Endothelial cell of umbilical vein (primary cell): Measurements from ENCODE around the gene FBLN2. TPM values are rescaled to one million over a fixed set of nuclear protein-coding genes. Genes with fewer than 3 reads are reported as not detected.

ENCODE experiments used
- BruUV-seq: library from RNA; stranded (reverse); fragments of 400-500 nt; replicated peaks from 2 replicates; lab custom pipeline; 2021; lab: Mats Ljungman, UMichigan
- CTCF ChIA-PET: fragments of 300-600, 350-600 bp; sonication (Branson Sonifier 250); formaldehyde crosslinking; loops from one replicate; lab custom pipeline; 2021; ENCODE audit warnings: antibody characterized with exemption, inconsistent platforms; lab: Charles Lee
- POLR2A ChIA-PET: fragments of 300-600, 350-600 bp; sonication (Branson Sonifier 250); formaldehyde crosslinking; loops from one replicate; lab custom pipeline; 2021; ENCODE audit warnings: antibody characterized with exemption, inconsistent platforms; lab: Charles Lee
- DNase-seq: peaks from one replicate; pipeline ENCODE4 v3.0.0-alpha.2; 2011; ENCODE audit warnings: low read depth, low spot score
- FAIRE-seq: peaks from 2 replicates; lab custom pipeline; 2011; peaks lifted over from hg19 to GRCh38; lab: Jason Lieb, UNC
- H2AFZ ChIP-seq: 2 replicates; pipeline ENCODE4 v1.6.0; 2012; ENCODE audit warnings: low read depth, low read length, control low read depth, inconsistent platforms
- H3K27ac ChIP-seq: 2 replicates; pipeline ENCODE4 v1.5.1; 2011; ENCODE audit warnings: low read depth, mild to moderate bottlenecking, control low read depth, low read length, moderate library complexity; ENCODE audit not compliant: insufficient read depth
- H3K27me3 ChIP-seq, 2 experiments: 2 replicates each; pipeline versions ENCODE4 v1.6.0 to v1.6.1; 2011; ENCODE audit warnings: low read length in 2 of 2, mixed read lengths in 1 of 2; ENCODE audit not compliant: control insufficient read depth in 2 of 2, insufficient read depth in 2 of 2
- H3K36me3 ChIP-seq, 2 experiments: 2 replicates in 1 of 2; 3 replicates in 1 of 2; pipeline ENCODE4 v1.5.1; 2011; ENCODE audit warnings: low read length in 2 of 2, mild to moderate bottlenecking in 1 of 2, moderate library complexity in 1 of 2; ENCODE audit not compliant: control insufficient read depth in 2 of 2, insufficient read depth in 2 of 2; ENCODE audit errors: extremely low read depth in 1 of 2
- H3K4me1 ChIP-seq: 3 replicates; pipeline ENCODE4 v1.5.1; 2011; ENCODE audit warnings: mild to moderate bottlenecking, low read length; ENCODE audit not compliant: control insufficient read depth, insufficient read depth; ENCODE audit errors: extremely low read depth
- H3K4me2 ChIP-seq: 2 replicates; pipeline ENCODE4 v1.6.1; 2011; ENCODE audit warnings: low read length, control low read depth, mixed read lengths; ENCODE audit not compliant: insufficient read depth
- H3K4me3 ChIP-seq, 3 experiments: fragments of 200-600 bp in 1 of 3; sonication (generic), shearing (Covaris generic) in 1 of 3; replicated peaks in 1 of 3; 2 replicates each; pipeline ENCODE4 v1.5.1; 2011 to 2016; ENCODE audit warnings: control low read depth in 3 of 3, low read length in 3 of 3, mild to moderate bottlenecking in 2 of 3, inconsistent platforms in 1 of 3, low read depth in 1 of 3, moderate library complexity in 1 of 3; ENCODE audit not compliant: insufficient read depth in 1 of 3
- H3K79me2 ChIP-seq: 2 replicates; pipeline ENCODE4 v1.6.0; 2012; ENCODE audit warnings: low read length, inconsistent platforms; ENCODE audit not compliant: control insufficient read depth, insufficient read depth
- H3K9ac ChIP-seq: replicated peaks from 2 replicates; pipeline ENCODE3; 2011; ENCODE audit warnings: low read length, control low read depth; ENCODE audit not compliant: insufficient read depth; ENCODE audit errors: extremely low read depth
- H3K9me1 ChIP-seq: replicated peaks from 3 replicates; pipeline ENCODE4 v1.6.0; 2011; ENCODE audit warnings: mild to moderate bottlenecking, low read length; ENCODE audit not compliant: control insufficient read depth, insufficient read depth; ENCODE audit errors: extremely low read depth
- H3K9me3 ChIP-seq: replicated peaks from 2 replicates; pipeline ENCODE4 v1.5.1; 2012; ENCODE audit warnings: low read length, inconsistent platforms; ENCODE audit not compliant: control insufficient read depth, insufficient read depth
- H4K20me1 ChIP-seq: replicated peaks from 2 replicates; pipeline ENCODE3; 2011; ENCODE audit warnings: mild to moderate bottlenecking, low read length; ENCODE audit not compliant: control insufficient read depth, insufficient read depth; ENCODE audit errors: extremely low read depth
- CTCF ChIP-seq, 2 donors: IDR thresholded peaks; 1 replicate in 1 of 2; 2 replicates in 1 of 2; pipeline ENCODE4 v1.5.1; 2011; ENCODE audit warnings: low read length in 2 of 2, mild to moderate bottlenecking in 2 of 2, moderate library complexity in 2 of 2, control low read depth in 1 of 2, inconsistent platforms in 1 of 2, low read depth in 1 of 2; ENCODE audit not compliant: insufficient read depth in 1 of 2; ENCODE audit errors: extremely low read depth in 1 of 2
- EZH2 ChIP-seq: IDR thresholded peaks from 2 replicates; pipeline ENCODE4 v1.6.1; 2012; ENCODE audit warnings: borderline replicate concordance, low read depth, mild to moderate bottlenecking, moderate library complexity, low read length, inconsistent platforms; ENCODE audit not compliant: severe bottlenecking
- MAX ChIP-seq: IDR thresholded peaks from 2 replicates; pipeline ENCODE4 v1.6.1; 2011; ENCODE audit not compliant: insufficient read depth, insufficient read length
- dilution Hi-C: fragments of 300-500 bp; cut with MboI; formaldehyde crosslinking; loops from one replicate; pipeline ENCODE4 v1.15.0; 2019; ENCODE audit warnings: low sequenced_read_pairs; ENCODE audit not compliant: extremely low pct_ligation_motif_present
- intact Hi-C: fragments of 100-400 bp; cut with micrococcal nuclease; formaldehyde crosslinking; loops from one replicate; pipeline ENCODE4 v1.10.0; 2022
- polyA plus RNA-seq, 4 experiments: library from polyadenylated mRNA; depleted of rRNA in 3 of 4; stranded (reverse) in 3 of 4; unstranded in 1 of 4; fragments of >200 nt; gene quantifications; 2 replicates each; pipeline versions ENCODE4 v1.2.1 to v1.2.3, GENCODE V29; 2011 to 2012; ENCODE audit warnings: missing spikeins in 1 of 4
- total RNA-seq: library from RNA; stranded (reverse); gene quantifications from 2 replicates; pipeline ENCODE4 v1.2.3, GENCODE V29; 2021

The FBLN2 gene
- total and polyA plus RNA-seq, 2 donors (not counting 3 experiments of a cell fraction or from before 2014, with no cell fraction given) = 1.4 to 1.9 TPM

- Histone ChIP-seq H3K27me3 (no peaks in the 10 kb centered on the region), H3K4me3 (no peak overlapping the region), H3K4me2 (no peak overlapping the region), H3K79me2 (no peaks in the 10 kb centered on the region), H3K9me1 (no peaks in the 10 kb centered on the region), H3K9ac (no peak overlapping the region), H4K20me1 (no peaks in the 10 kb centered on the region), H3K9me3 (no peaks in the 10 kb centered on the region), H3K4me1 (no peaks in the 10 kb centered on the region), H3K36me3 (no peaks in the 10 kb centered on the region), H2AFZ (no peak overlapping the region), H3K27ac (no peak overlapping the region)
- BruUV-seq = no TSS peak
- FAIRE-seq (no peak), DNase-seq (no peak)
- no peak for TF ChIP-seq EZH2
- no peak for TF ChIP-seq CTCF (IDR thresholded peaks at IDR 0.05; ENCODE audit: extremely low read depth in 1 of 2, insufficient read depth in 1 of 2, low read depth in 1 of 2, low read length in 2 of 2)
- no peak for TF ChIP-seq MAX
- ChIA-PET POLR2A (no interaction called here), CTCF (interaction anchor here (0.7 kb wide), 1 partner anchor 26 kb away, joined by 3 read pairs; no protein-coding TSS in a partner anchor)
- intact Hi-C loops = no loop called here
- dilution Hi-C loops = no loop called here
Observed at GRCh38 chr3:13674538-13675185, 125.7 kb downstream of the FBLN2 start.
